Femur (tissue), 1 donor: ENCODE results near the gene TMEM143.
"Not testable (repeated sequence)": the region's sequence is repeated elsewhere in the genome, so short reads cannot be mapped to it uniquely, and the experiment has no call there.

Experiments used
- DNase-seq: peaks from one replicate; pipeline ENCODE4 v3.0.0-alpha.2; 2017

The TMEM143 gene

GRCh38 chr19:48325265-48325910, 38.4 kb downstream of the TMEM143 start, which contains the start of gene EMP3:
EMP3 (plus strand) TSS chr19:48325552; CDS start chr19:48326845, 1,293 bp downstream.
- DNase-seq: peak; percentile 95

DNA sequence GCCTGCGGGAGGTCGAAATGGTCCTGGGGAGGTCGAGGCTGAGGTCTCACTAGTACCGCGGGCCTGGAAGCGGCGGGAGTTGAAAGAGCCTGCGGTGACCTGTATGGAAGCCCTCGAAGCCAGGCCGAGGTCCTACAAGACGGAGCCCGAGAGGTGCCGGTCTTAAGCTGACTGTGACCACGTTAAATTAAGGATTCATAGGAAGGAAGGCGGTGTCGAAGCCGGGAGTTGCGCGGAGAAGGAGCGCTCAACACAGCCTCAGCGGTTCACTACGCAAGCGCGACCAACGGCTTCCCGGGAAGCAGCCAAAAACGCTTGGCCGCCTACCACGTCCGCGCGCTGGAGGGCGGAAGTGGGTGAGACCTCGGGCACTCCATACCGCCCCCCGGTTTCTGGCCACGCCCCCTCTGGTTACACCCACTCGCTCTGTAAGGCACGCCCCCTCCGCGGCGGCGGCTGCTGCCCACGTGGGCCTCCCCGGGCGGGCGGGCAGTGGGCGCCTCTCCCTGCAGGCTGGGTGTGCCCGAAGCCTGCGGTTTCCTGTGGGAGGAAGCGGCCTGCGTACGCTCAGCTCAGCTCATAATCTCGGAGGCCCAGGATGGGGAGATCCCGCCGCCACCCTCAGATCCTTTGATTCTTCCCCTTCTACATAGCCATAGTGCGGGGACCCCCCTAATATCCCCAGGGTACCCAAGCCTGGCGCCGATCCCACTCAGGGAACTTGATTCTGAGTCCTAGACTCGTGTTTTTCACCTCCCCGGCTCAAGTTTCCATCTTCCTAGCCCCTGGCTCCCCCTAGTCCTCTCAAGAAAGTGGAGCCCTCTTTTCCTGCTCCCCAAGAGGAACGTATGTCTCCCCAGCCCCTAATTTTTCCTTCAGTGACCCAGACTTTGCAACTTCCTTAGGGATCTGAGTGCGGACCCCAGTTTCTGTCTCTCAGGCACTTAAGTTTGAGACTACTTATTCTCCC, 41.8 kb downstream of the TMEM143 start:
- peak; percentile 99 for DNase-seq

- DNase-seq: peak; percentile 97
These were observed 42.4 kb downstream of the TMEM143 start for GRCh38 chr19:48321372-48321621.

DNA sequence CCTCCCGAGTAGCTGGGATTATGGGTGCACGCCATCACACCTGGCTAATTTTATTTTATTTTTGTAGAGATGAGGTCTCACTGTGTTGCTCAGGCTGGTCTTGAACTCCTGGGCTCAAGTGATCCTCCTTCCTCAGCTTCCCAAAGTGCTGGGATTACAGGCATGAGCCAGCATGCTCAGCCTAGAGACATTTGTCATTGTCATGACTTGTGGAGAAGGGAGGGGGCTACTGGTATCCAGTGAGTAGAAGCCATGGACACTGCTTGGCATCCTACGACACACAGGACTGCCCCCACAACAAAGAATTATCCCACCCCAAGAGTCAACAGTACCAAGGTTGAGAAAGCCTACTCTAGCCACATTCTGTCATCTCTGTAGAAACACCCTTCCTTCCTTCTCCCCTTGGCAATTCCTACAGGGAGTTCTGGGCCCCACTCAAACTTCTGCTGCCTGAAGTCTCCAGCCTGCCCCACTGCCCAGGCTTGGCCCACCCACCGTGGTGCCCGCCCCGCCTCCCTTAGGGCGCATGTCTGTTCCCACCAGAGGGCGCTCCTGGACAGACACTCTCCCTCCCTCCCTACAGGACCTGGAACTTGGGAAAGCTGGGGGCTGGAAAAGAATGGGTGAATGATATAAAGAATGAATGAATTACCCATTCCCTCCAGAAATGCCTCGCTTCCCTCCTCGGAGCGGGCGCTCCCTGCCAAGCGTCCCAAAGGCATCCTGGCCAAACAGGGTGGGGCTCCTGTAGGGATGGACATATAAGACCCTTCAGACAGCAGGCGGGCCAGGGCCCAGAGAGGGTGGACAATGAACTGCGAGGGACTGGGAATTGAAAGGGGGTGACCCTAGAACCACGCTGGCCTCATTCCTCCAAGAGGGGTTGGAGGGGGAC, 43.8 kb downstream of the TMEM143 start:
- DNase-seq: peak; percentile 87

DNA sequence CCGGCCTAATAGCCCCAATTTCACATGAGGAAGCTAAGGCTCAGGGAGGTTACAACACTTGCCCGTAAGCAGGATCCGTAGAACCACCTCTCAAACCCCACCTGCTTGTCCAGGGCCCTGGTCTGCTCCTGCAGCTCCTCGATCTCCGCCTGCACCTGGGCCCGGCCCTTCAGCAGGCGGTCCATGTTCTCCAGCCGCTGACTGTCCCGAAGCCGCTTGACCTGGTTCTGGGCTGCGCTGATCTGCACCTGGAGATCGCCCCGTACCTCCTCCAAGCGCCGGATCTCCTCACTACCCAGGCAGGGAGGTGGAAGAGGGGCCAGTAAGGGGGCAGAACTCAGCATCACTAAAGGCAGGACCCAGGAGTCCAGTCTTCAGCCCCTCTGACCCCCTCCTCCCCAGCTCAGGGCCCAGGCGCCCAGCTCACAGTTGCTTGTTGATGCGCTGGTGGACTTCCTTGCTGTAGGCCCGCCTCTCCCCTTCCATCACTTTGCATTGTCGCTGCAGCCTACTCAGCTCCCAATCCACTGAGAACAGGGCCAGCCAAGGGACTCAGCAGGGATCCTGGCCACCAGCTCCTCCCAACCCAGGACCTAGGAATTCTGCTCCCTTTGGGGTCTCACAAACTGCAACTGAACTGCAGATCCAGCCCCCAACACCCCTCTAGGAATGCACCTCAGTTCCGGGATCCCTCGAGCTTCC, 45.3 kb downstream of the TMEM143 start:
- no peak for DNase-seq

DNA sequence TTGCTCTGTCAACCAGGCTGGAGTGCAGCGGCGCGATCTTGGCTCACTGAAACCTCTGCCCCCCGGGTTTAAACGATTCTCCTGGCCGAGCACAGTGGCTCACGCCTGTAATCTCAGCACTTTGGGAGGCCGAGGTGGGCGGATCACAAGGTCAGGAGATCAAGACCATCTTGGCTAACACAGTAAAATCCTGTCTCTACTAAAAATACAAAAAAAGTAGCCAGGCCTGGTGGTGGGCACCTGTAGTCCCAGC, 46.1 kb downstream of the TMEM143 start:
- DNase-seq: not testable (repeated sequence)

DNA sequence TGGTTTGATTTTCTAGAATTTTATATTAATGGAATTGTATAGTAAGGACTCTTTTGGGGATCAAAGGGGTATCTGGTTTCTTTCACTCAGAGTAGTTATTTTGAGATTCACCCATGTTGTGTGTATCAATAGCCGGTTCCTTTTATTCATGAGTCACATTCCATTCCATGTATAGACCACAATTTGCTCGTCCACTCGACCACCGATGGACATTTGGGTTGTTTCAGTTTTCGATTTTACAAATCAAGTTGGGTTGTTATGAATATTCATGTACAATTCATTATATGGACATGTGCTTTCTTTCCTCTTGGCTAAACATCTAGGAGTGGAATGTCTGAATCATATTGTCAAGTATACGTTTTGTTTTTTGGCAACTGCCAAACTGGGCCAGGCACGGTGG, 48.0 kb downstream of the TMEM143 start:
- DNase-seq: no peak

- DNase-seq: no peak
These were observed 52.4 kb downstream of the TMEM143 start for GRCh38 chr19:48311384-48311783.

- DNase-seq: peak; percentile 43
These were observed 53.5 kb downstream of the TMEM143 start for GRCh38 chr19:48310227-48310626.

- not testable (repeated sequence) for DNase-seq
These were observed 54.0 kb downstream of the TMEM143 start for GRCh38 chr19:48309731-48310130.

- peak; percentile 72 for DNase-seq
These were observed 54.8 kb downstream of the TMEM143 start for GRCh38 chr19:48308631-48309586.

DNA sequence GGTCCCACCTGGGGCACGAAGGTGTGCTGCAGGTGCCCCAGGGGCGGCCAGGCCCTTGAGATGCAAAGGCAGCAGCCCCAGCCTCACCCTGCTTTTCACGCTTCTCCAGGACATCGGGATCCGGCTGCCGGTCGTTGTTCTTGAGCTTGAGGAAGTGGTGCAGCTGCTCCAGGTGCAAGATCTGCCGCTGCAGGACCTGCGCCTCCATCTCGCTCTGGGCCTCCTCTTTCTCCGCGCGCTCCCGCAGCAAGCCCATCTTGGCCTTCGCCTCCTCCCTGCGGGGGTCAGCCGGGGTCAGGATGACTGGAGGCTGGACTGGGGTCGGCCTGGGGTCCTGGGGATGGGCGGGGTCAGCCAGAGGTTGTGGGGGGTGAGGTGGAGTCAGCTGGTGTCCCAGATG, 59.9 kb downstream of the TMEM143 start:
- DNase-seq: no peak

DNA sequence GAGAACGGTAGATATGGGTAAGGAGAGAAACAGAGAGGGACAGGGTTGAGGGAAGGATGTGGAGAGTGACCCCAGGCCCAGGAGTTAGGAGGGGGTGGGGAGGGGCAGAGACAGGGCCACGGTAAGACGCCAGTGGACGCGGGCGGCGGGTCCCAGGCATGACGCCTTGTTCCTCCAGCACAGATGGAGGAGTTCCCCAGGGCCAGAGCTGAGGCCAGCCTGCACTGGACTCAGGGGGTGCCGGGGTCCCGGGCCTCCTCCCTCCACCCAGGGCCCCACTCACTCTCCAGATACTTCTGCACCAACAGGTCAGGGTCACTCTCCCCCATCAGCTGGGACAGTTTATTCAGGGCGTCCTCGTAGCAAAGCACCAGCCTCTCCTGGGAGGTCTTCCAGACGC, 60.4 kb downstream of the TMEM143 start:
- no peak for DNase-seq

- DNase-seq: no peak
These were observed 61.2 kb downstream of the TMEM143 start for GRCh38 chr19:48302600-48302959.

- no peak for DNase-seq
These were observed 61.7 kb downstream of the TMEM143 start for GRCh38 chr19:48301886-48302599.

DNA sequence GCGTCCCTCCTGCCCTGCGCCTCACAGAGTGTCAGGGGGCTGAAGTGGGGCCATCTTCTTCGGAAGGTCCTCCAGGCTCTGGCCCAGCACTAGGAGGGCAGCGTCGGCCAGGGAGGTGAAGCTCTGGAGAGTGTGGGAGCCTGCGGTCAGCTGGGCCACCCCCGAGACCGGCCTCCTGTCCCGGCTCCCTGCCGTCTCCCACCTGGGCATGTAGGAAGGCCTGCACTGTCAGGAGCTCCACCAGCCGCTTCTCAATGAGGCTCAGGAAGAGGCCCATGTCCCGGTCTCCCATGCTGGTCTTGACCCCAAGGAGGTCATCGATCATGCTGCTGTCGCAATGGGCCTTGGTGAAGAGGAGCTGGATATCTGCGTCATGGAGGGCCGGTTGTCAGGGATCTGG, 65.8 kb downstream of the TMEM143 start:
- no peak for DNase-seq

DNA sequence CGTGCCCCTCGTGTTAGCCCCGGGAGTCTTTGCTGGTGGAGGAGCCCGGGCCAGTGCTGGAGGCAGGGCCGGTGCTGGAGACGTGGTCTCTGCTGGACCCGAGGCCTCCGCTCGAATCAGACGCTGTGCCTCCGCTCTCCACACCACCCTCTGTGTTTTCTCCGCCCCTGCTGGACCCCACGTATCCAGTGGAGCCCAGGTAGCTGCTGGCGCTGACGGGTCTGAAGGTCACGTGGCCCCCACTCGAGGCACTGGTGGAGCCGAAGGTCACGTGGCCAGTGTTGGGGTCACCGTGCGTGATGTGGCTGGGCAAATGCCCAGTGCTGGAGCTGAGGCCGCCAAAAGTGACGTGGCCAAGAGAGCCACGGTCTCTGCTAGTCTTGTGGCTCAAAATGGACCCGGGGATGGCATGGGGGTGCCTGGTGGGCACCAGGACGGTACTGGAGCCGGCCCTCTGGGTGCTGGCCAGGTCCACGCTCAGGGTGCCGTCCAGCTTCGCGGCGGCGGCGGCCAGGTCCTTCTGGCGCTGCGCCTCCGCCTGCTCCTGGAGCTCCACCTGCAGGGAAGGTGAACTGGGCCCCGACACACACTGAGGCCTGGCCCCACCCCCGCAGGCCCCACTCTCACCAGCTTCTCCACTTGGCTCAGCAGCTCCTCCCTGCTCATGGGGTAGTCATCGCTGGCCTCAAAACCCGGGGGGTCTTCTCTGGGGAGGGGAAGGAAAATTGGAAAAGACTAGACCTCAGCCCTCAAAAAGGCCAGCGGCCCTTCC, 66.6 kb downstream of the TMEM143 start:
- no peak for DNase-seq

DNA sequence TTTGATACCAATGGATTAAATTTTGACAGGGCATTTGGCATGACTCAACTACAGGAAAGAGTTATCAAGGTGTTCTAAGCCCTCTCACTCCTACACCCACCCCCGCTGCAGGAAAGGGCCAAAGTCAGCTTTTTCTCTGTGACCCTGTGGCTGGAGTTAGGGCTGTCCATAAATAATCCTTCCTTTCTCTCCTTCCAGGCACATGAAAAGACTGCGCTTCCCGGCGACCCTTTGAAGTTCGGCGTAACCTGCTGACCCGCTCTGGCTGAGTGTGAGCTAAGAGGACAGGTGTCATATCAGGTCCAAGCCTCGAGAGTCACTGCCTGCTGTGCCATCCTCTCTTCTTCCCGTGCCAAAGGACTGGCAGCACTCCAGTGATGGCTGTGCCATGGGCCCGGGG, 68.3 kb downstream of the TMEM143 start:
- DNase-seq: no peak

- DNase-seq: no peak
These were observed 70.9 kb downstream of the TMEM143 start for GRCh38 chr19:48292798-48293197.

DNA sequence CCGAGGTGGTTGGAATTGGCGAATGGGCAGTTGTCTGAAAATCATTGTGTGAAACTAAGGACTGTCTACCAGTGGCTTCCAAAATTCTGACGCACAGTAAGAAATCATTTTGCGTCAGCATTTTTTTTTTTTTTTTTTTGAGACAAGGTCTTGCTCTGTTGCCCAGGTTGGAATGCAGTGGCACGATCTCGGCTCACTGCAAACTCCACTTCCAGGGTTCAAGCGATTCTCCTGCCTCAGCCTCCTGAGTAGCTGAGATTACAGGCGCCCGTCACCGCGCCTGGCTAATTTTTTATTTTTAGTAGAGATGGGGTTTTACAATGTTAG, 72.3 kb downstream of the TMEM143 start:
- not testable (repeated sequence) for DNase-seq
